ENCODE measurements around the gene KLRF1.

- no peak for TF ChIP-seq SIN3A (IDR thresholded peaks at IDR 0.05; ENCODE audit: borderline replicate concordance, insufficient read depth, low read depth, low read length)
- no peak for TF ChIP-seq CTCF (IDR thresholded peaks at IDR 0.05)
- TF ChIP-seq POLR2AphosphoS5 (IDR thresholded peaks at IDR 0.05; ENCODE audit: low read depth, low read length) = no peak
Observed at GRCh38 chr12:9872742-9873141, 45.5 kb downstream of the KLRF1 start.
